Vagina (tissue), 2 donors: Measurements from ENCODE around the gene FAM110D.

ENCODE experiments used
- CTCF ChIP-seq, 3 experiments: fragments of 450-650 bp in 2 of 3; fragments of 200-600 bp in 1 of 3; sonication (generic) in 1 of 3; IDR thresholded peaks; one replicate each; pipeline ENCODE4 v1.5.1; 2017 to 2019; ENCODE audit warnings: antibody characterized with exemption in 3 of 3, mild to moderate bottlenecking in 2 of 3, moderate library complexity in 2 of 3
- POLR2A ChIP-seq, 2 donors: fragments of 450-650 bp; IDR thresholded peaks; one replicate each; pipeline ENCODE4 v1.6.1; 2017; ENCODE audit warnings: antibody characterized with exemption in 2 of 2, mild to moderate bottlenecking in 2 of 2, moderate library complexity in 2 of 2
- POLR2AphosphoS5 ChIP-seq, 2 donors: sonication (generic); formaldehyde crosslinking; IDR thresholded peaks; one replicate each; pipeline ENCODE4 v1.9.0; 2017; ENCODE audit warnings: antibody characterized with exemption in 2 of 2, mild to moderate bottlenecking in 2 of 2, low read depth in 1 of 2; ENCODE audit not compliant: insufficient read depth in 1 of 2

- no peak for TF ChIP-seq POLR2AphosphoS5 (IDR thresholded peaks at IDR 0.05; ENCODE audit: insufficient read depth in 1 of 2, low read depth in 1 of 2)
- no peak for TF ChIP-seq CTCF (IDR thresholded peaks at IDR 0.05)
- TF ChIP-seq POLR2A (IDR thresholded peaks at IDR 0.05): no peak
These were observed 4.8 kb upstream of the FAM110D start for GRCh38 chr1:26153966-26154532.
